VCaP (cell line): Measurements from ENCODE around the gene ANO9.

Experiments
- H3K27ac ChIP-seq: fragments of 450-650 bp; 2 replicates; pipeline ENCODE4 v1.5.1; 2017
- TF ChIP-seq, protein P1 (sequence below): fragments of 450-650 bp; conservative IDR thresholded peaks from 2 replicates; pipeline ENCODE4 v1.5.1; 2017; ENCODE audit warnings: mild to moderate bottlenecking, moderate library complexity

The ANO9 gene

DNA sequence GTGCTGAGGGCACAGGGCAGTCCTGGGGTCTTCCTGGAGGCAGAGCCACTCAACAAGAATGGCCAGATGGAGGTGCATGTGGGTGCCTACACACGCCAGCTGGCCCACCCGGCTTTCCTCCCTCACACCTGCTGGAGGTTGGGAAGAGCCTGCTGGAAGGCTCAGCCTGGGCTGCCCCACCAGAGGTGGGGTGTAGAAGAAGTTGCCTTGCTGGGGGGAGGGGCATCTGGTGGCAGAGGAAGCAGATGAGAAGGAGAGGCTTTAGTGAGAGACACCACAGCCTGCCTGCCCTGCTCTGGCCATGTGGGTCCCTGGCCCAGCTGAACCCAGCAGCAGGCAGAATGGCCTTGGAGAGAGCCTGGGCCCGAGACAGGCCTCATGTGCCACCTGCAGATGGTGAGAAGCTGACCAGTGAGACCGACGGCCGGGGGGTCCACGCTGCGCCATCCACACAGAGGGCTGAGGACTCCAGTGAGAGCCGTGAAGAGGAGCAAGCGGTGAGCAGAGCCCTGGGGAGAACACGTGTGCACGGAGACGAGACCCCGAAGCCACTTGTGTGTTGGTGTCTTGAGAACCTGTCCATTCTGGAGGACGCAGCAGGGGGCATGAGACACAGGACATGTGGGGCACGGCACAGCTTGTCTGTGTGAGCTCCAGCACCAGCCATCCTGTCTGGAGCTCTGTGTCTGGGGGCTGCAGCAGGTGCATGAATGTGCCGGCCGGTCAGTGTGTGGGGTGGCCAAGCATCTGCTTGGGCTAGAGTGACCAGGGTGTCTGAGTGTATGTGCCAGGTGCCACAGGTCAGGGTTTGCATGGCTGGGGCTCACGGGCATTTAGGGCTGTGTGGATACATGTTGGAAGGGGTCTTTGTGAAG lies 69.9 kb downstream of the ANO9 start:
- TF ChIP-seq, protein P1, sequence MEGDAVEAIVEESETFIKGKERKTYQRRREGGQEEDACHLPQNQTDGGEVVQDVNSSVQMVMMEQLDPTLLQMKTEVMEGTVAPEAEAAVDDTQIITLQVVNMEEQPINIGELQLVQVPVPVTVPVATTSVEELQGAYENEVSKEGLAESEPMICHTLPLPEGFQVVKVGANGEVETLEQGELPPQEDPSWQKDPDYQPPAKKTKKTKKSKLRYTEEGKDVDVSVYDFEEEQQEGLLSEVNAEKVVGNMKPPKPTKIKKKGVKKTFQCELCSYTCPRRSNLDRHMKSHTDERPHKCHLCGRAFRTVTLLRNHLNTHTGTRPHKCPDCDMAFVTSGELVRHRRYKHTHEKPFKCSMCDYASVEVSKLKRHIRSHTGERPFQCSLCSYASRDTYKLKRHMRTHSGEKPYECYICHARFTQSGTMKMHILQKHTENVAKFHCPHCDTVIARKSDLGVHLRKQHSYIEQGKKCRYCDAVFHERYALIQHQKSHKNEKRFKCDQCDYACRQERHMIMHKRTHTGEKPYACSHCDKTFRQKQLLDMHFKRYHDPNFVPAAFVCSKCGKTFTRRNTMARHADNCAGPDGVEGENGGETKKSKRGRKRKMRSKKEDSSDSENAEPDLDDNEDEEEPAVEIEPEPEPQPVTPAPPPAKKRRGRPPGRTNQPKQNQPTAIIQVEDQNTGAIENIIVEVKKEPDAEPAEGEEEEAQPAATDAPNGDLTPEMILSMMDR: no peak
- no peak overlapping the region for H3K27ac ChIP-seq

GRCh38 chr11:371051-371450 lies 70.8 kb downstream of the ANO9 start:
- TF ChIP-seq, protein P1: no peak
- H3K27ac ChIP-seq: peak overlapping the region; percentile 60; the same call in 1 of the 2 replicates

DNA sequence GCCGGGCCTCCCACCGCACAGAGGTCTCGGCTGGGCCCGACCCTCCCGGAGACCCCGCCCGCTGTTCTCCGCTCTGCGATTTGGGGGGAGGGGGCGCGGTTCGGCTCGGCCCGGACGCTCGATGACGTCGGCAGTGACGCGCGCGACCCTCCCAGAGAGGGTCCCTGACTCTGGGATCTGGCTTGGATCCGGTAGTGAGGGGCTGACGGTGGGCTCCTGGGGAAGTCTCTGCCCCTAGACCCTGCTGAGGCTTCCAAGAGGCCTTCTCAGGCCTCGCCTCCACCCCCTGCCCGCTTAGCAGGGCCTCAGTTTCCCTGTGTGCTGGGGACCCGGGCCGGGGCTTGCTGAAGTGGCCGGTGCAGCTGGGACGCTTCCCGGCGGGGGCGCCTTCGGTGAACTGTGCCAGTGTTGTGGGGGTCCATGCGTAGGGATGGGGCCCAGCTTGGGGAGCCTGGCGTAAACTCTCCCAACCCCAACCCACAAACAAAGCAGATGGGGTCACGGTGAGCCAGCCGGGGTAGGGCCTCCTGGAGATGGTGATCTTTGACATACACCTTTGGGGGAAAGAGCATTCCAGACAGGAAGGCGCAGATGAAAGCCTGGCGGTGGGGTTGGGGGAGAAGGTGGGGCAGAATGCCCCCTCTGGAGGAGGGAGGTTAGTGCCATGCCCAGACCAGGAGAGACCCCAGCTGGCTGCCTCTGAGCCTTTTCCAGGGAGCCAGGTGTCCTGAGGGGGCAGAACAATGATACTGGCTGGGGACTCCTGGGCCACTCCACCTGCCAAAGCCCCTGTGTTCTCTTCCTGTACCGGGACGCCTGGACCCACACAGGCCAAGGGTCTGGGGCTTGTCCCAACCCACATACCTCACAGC lies 71.5 kb downstream of the ANO9 start:
- peak overlapping the region; percentile 60; the same call in 1 of the 2 replicates for H3K27ac ChIP-seq
- TF ChIP-seq, protein P1: no peak

DNA sequence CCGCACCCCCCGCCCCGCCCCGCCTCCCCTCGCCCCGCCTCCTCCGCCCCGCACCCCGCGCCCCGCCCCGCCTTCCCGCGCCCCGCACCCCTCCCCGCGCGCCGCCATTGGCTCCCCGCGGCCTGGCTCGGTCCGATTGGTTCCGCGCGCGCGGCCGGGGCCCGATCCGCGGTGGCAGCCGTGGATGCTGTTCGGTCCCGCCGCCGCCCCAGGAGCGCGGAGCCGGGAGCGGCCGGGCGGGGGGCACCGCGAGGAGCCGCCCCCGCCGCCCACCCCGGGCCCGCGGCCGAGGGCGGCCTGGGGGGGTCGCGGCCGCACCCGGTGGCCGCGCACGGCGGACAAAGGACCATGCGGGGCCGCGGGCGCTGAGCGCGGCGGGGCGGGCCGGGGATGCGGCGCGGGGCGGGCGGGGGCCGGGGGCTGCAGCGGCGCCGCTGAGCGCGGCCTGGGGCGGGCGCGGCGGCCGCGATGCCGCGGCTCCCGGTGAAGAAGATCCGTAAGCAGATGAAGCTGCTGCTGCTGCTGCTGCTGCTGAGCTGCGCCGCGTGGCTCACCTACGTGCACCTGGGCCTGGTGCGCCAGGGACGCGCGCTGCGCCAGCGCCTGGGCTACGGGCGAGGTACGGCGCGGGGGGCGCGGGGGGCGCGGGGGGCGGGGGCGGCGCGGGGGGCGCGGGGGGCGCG lies 72.3 kb downstream of the ANO9 start, which contains the start of gene B4GALNT4:
Gene B4GALNT4, plus strand, starts transcription at position 164 of the 683 bp plus-strand sequence. Its CDS starts 305 bp downstream, at position 469.
- H3K27ac ChIP-seq: peak within 1 kb of the TSS; percentile 60; the same call in 1 of the 2 replicates
- TF ChIP-seq, protein P1: no peak

DNA sequence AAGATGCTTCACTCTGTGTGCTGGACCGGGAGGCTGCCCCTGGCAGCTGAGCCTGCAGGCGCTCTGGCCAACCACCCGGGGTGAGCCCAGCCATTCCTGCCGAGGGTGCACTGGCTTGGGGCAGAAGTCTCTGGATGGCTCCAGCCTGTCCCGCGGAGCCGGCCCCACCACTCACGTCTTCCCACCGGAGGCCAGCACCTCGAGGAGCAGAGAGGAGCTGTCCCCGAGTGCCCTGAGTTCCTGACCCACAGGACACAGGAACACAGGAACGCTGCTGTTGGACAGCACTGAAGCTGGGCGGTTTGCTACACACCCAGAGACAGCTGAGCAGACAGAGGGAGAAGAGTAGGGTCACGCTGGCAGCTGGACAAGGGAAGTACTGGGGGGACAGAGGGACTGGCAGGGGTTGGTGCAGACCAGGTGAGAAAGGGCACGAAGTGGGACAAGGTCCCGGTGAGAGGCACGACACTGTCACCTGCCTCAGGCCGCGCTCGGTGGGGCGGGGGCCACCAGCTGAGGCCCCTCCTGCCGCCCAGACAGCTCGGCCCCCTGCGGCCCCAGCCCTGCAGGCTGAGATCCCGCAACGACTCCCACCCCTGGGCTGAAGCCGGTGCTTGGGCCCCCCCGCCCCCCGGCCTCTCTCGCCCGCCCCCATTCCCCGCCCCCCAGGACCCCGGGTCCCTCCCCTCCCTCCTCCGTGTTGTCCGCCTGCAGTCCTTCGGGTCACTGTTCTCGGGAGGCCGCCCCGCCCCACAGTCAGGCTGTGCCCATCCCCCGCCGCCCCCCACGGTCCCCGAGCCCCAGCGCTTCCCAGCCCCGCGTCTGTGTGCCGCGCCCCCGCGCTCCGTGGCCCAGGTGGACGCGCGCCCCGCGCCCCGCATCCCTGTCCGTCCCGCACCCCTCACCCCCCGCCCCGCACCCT lies 73.1 kb downstream of the ANO9 start:
- no peak overlapping the region; the same call in 1 of the 2 replicates for H3K27ac ChIP-seq
- TF ChIP-seq, protein P1: no peak

- H3K27ac ChIP-seq: no peak overlapping the region
- TF ChIP-seq, protein P1: no peak
Observed at GRCh38 chr11:367956-368413, 73.8 kb downstream of the ANO9 start.
